Endothelial cell of umbilical vein (primary cell): ENCODE results near the gene CREM. TPM values are rescaled to one million over a fixed set of nuclear protein-coding genes. Genes with fewer than 3 reads are reported as not detected.

Source experiments
- BruUV-seq: library from RNA; stranded (reverse); fragments of 400-500 nt; replicated peaks from 2 replicates; lab custom pipeline; 2021; lab: Mats Ljungman, UMichigan
- CTCF ChIA-PET: fragments of 300-600, 350-600 bp; sonication (Branson Sonifier 250); formaldehyde crosslinking; loops from one replicate; lab custom pipeline; 2021; ENCODE audit warnings: antibody characterized with exemption, inconsistent platforms; lab: Charles Lee
- POLR2A ChIA-PET: fragments of 300-600, 350-600 bp; sonication (Branson Sonifier 250); formaldehyde crosslinking; loops from one replicate; lab custom pipeline; 2021; ENCODE audit warnings: antibody characterized with exemption, inconsistent platforms; lab: Charles Lee
- DNase-seq: peaks from one replicate; pipeline ENCODE4 v3.0.0-alpha.2; 2011; ENCODE audit warnings: low read depth, low spot score
- FAIRE-seq: peaks from 2 replicates; lab custom pipeline; 2011; peaks lifted over from hg19 to GRCh38; lab: Jason Lieb, UNC
- H2AFZ ChIP-seq: 2 replicates; pipeline ENCODE4 v1.6.0; 2012; ENCODE audit warnings: low read depth, low read length, control low read depth, inconsistent platforms
- H3K27ac ChIP-seq: 2 replicates; pipeline ENCODE4 v1.5.1; 2011; ENCODE audit warnings: low read depth, mild to moderate bottlenecking, control low read depth, low read length, moderate library complexity; ENCODE audit not compliant: insufficient read depth
- H3K27me3 ChIP-seq, 2 experiments: 2 replicates each; pipeline versions ENCODE4 v1.6.0 to v1.6.1; 2011; ENCODE audit warnings: low read length in 2 of 2, mixed read lengths in 1 of 2; ENCODE audit not compliant: control insufficient read depth in 2 of 2, insufficient read depth in 2 of 2
- H3K36me3 ChIP-seq, 2 experiments: 2 replicates in 1 of 2; 3 replicates in 1 of 2; pipeline ENCODE4 v1.5.1; 2011; ENCODE audit warnings: low read length in 2 of 2, mild to moderate bottlenecking in 1 of 2, moderate library complexity in 1 of 2; ENCODE audit not compliant: control insufficient read depth in 2 of 2, insufficient read depth in 2 of 2; ENCODE audit errors: extremely low read depth in 1 of 2
- H3K4me1 ChIP-seq: 3 replicates; pipeline ENCODE4 v1.5.1; 2011; ENCODE audit warnings: mild to moderate bottlenecking, low read length; ENCODE audit not compliant: control insufficient read depth, insufficient read depth; ENCODE audit errors: extremely low read depth
- H3K4me2 ChIP-seq: 2 replicates; pipeline ENCODE4 v1.6.1; 2011; ENCODE audit warnings: low read length, control low read depth, mixed read lengths; ENCODE audit not compliant: insufficient read depth
- H3K4me3 ChIP-seq, 3 experiments: fragments of 200-600 bp in 1 of 3; sonication (generic), shearing (Covaris generic) in 1 of 3; replicated peaks in 1 of 3; 2 replicates each; pipeline ENCODE4 v1.5.1; 2011 to 2016; ENCODE audit warnings: control low read depth in 3 of 3, low read length in 3 of 3, mild to moderate bottlenecking in 2 of 3, inconsistent platforms in 1 of 3, low read depth in 1 of 3, moderate library complexity in 1 of 3; ENCODE audit not compliant: insufficient read depth in 1 of 3
- H3K79me2 ChIP-seq: 2 replicates; pipeline ENCODE4 v1.6.0; 2012; ENCODE audit warnings: low read length, inconsistent platforms; ENCODE audit not compliant: control insufficient read depth, insufficient read depth
- H3K9ac ChIP-seq: replicated peaks from 2 replicates; pipeline ENCODE3; 2011; ENCODE audit warnings: low read length, control low read depth; ENCODE audit not compliant: insufficient read depth; ENCODE audit errors: extremely low read depth
- H3K9me1 ChIP-seq: replicated peaks from 3 replicates; pipeline ENCODE4 v1.6.0; 2011; ENCODE audit warnings: mild to moderate bottlenecking, low read length; ENCODE audit not compliant: control insufficient read depth, insufficient read depth; ENCODE audit errors: extremely low read depth
- H3K9me3 ChIP-seq: replicated peaks from 2 replicates; pipeline ENCODE4 v1.5.1; 2012; ENCODE audit warnings: low read length, inconsistent platforms; ENCODE audit not compliant: control insufficient read depth, insufficient read depth
- H4K20me1 ChIP-seq: replicated peaks from 2 replicates; pipeline ENCODE3; 2011; ENCODE audit warnings: mild to moderate bottlenecking, low read length; ENCODE audit not compliant: control insufficient read depth, insufficient read depth; ENCODE audit errors: extremely low read depth
- EZH2 ChIP-seq: IDR thresholded peaks from 2 replicates; pipeline ENCODE4 v1.6.1; 2012; ENCODE audit warnings: borderline replicate concordance, low read depth, mild to moderate bottlenecking, moderate library complexity, low read length, inconsistent platforms; ENCODE audit not compliant: severe bottlenecking
- FOS ChIP-seq: IDR thresholded peaks from 2 replicates; pipeline ENCODE4 v1.6.1; 2011; ENCODE audit warnings: mild to moderate bottlenecking, low read length, moderate library complexity, borderline replicate concordance; ENCODE audit not compliant: insufficient read depth
- GATA2 ChIP-seq: IDR thresholded peaks from 2 replicates; pipeline ENCODE4 v1.7.0; 2011; ENCODE audit warnings: low read depth, mild to moderate bottlenecking, moderate library complexity, mixed read lengths, low read length; ENCODE audit not compliant: insufficient read length, insufficient read depth
- JUN ChIP-seq: IDR thresholded peaks from 2 replicates; pipeline ENCODE4 v1.6.1; 2011; ENCODE audit warnings: borderline replicate concordance, low read depth; ENCODE audit not compliant: insufficient read length, insufficient read depth
- MYC ChIP-seq: IDR thresholded peaks from one replicate; pipeline ENCODE4 v1.6.1; 2011; ENCODE audit warnings: mild to moderate bottlenecking, low read depth, low read length
- POLR2A ChIP-seq: IDR thresholded peaks from 2 replicates; pipeline ENCODE4 v1.6.1; 2012; ENCODE audit warnings: low read depth, mild to moderate bottlenecking, control low read depth, low read length
- POLR2AphosphoS5 ChIP-seq: IDR thresholded peaks from 2 replicates; pipeline ENCODE4 v1.6.1; 2012; ENCODE audit warnings: low read depth, mild to moderate bottlenecking, control low read depth, low read length, moderate library complexity; ENCODE audit not compliant: insufficient read depth
- dilution Hi-C: fragments of 300-500 bp; cut with MboI; formaldehyde crosslinking; loops from one replicate; pipeline ENCODE4 v1.15.0; 2019; ENCODE audit warnings: low sequenced_read_pairs; ENCODE audit not compliant: extremely low pct_ligation_motif_present
- intact Hi-C: fragments of 100-400 bp; cut with micrococcal nuclease; formaldehyde crosslinking; loops from one replicate; pipeline ENCODE4 v1.10.0; 2022
- polyA plus RNA-seq, 4 experiments: library from polyadenylated mRNA; depleted of rRNA in 3 of 4; stranded (reverse) in 3 of 4; unstranded in 1 of 4; fragments of >200 nt; gene quantifications; 2 replicates each; pipeline versions ENCODE4 v1.2.1 to v1.2.3, GENCODE V29; 2011 to 2012; ENCODE audit warnings: missing spikeins in 1 of 4
- total RNA-seq: library from RNA; stranded (reverse); gene quantifications from 2 replicates; pipeline ENCODE4 v1.2.3, GENCODE V29; 2021
- TF ChIP-seq, protein P1 (sequence below): IDR thresholded peaks from 2 replicates; pipeline ENCODE4 v1.6.1; 2011; ENCODE audit not compliant: insufficient read depth, insufficient read length
- TF ChIP-seq, protein P2 (sequence below), 2 donors: IDR thresholded peaks; 1 replicate in 1 of 2; 2 replicates in 1 of 2; pipeline ENCODE4 v1.5.1; 2011; ENCODE audit warnings: low read length in 2 of 2, mild to moderate bottlenecking in 2 of 2, moderate library complexity in 2 of 2, control low read depth in 1 of 2, inconsistent platforms in 1 of 2, low read depth in 1 of 2; ENCODE audit not compliant: insufficient read depth in 1 of 2; ENCODE audit errors: extremely low read depth in 1 of 2

Gene CREM
- total and polyA plus RNA-seq, 2 donors (not counting 3 experiments of a cell fraction or from before 2014, with no cell fraction given), result 35.5 to 39.8 TPM

DNA sequence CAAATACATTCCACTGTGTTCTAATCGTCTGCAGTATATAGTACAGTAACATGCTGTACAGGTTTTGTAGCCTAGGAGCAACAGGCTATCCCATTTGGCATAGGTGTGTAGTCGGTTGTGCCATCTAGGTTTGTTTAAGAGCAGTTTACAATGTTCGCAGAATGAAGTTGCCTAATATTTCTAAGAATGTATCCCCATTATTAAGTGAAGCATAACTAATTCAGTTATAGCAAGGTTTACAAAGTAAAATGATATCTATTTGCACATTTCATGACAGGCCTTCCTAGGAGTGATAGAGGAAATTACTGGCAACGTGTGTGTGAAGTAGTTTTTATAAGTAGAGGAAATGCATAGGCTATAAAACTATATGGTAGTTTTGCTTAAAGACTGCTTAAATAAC lies 4.0 kb downstream of the CREM start:
- dilution Hi-C loops (no loop called here), intact Hi-C loops (no loop called here)
- FAIRE-seq, result no peak
- no peaks in the 10 kb centered on the region for H3K9me1 ChIP-seq
- ChIA-PET CTCF (interaction anchor here (1.0 to 6.2 kb wide), 3 partner anchors 11 to 86 kb away, joined by 3 to 141 read pairs (median 3); no protein-coding TSS in a partner anchor), POLR2A (no interaction called here)
- H3K79me2 ChIP-seq, result peaks cover 18% of the 10 kb centered on the region
- H4K20me1 ChIP-seq, result no peaks in the 10 kb centered on the region
- H3K4me1 ChIP-seq, result peaks cover 20% of the 10 kb centered on the region
- TF ChIP-seq JUN, result no peak
- TF ChIP-seq, protein P1, sequence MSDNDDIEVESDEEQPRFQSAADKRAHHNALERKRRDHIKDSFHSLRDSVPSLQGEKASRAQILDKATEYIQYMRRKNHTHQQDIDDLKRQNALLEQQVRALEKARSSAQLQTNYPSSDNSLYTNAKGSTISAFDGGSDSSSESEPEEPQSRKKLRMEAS, result no peak
- TF ChIP-seq, protein P2, sequence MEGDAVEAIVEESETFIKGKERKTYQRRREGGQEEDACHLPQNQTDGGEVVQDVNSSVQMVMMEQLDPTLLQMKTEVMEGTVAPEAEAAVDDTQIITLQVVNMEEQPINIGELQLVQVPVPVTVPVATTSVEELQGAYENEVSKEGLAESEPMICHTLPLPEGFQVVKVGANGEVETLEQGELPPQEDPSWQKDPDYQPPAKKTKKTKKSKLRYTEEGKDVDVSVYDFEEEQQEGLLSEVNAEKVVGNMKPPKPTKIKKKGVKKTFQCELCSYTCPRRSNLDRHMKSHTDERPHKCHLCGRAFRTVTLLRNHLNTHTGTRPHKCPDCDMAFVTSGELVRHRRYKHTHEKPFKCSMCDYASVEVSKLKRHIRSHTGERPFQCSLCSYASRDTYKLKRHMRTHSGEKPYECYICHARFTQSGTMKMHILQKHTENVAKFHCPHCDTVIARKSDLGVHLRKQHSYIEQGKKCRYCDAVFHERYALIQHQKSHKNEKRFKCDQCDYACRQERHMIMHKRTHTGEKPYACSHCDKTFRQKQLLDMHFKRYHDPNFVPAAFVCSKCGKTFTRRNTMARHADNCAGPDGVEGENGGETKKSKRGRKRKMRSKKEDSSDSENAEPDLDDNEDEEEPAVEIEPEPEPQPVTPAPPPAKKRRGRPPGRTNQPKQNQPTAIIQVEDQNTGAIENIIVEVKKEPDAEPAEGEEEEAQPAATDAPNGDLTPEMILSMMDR (IDR thresholded peaks at IDR 0.05; ENCODE audit: extremely low read depth in 1 of 2, insufficient read depth in 1 of 2, low read depth in 1 of 2, low read length in 2 of 2), result no peak
- TF ChIP-seq GATA2, result no peak
- TF ChIP-seq MYC, result no peak
- no peak for TF ChIP-seq POLR2A
- TF ChIP-seq FOS, result no peak
- no peak for TF ChIP-seq EZH2
- no peak for TF ChIP-seq POLR2AphosphoS5
- H3K27me3 ChIP-seq, result no peaks in the 10 kb centered on the region
- no TSS peak for BruUV-seq
- H3K36me3 ChIP-seq, result no peaks in the 10 kb centered on the region
- H2AFZ ChIP-seq, result no peak overlapping the region
- DNase-seq, result no peak
- no peaks in the 10 kb centered on the region for H3K9me3 ChIP-seq
- no peak overlapping the region for H3K9ac ChIP-seq
- no peak overlapping the region for H3K4me3 ChIP-seq
- H3K4me2 ChIP-seq, result no peak overlapping the region
- no peak overlapping the region for H3K27ac ChIP-seq
